Tongue (tissue), 2 donors: Measurements from ENCODE around the gene PWWP2A. TPM values are rescaled to one million over a fixed set of nuclear protein-coding genes. Genes with fewer than 3 reads are reported as not detected.
"Not testable (repeated sequence)": the region's sequence is repeated elsewhere in the genome, so short reads cannot be mapped to it uniquely, and the experiment has no call there.

Experiments
- DNase-seq: peaks from one replicate; pipeline ENCODE4 v3.0.0-alpha.2; 2015
- total RNA-seq: library from RNA; depleted of rRNA; stranded (reverse); fragments of >200 nt; gene quantifications from one replicate; pipeline ENCODE4 v1.2.3, GENCODE V29; 2014

The PWWP2A gene
- total RNA-seq, 1 donor from 2014 or later: 25.6 TPM

- no peak for DNase-seq
Measured at GRCh38 chr5:160076997-160077396, 42.3 kb downstream of the PWWP2A start.

GRCh38 chr5:160075073-160075472, 44.2 kb downstream of the PWWP2A start:
- DNase-seq: no peak

DNA sequence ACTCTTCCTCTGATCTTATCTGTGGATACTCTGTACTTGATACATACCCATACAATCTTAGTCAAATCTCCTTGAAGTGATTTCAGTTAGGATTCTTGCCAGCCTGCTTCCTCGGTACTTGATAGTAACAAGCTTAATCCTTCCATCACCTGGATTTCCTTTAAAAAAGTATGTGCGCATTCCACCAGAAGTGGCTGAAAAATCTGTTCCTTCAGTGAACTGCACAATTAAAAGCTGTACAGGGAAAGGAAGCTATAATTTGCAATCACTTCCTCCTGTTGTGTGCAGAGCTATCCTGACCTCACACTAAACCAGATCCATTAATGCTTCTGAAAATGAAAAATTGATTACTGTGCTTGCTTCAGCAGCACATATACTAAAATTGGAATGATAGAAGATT, 47.3 kb downstream of the PWWP2A start:
- DNase-seq: no peak

DNA sequence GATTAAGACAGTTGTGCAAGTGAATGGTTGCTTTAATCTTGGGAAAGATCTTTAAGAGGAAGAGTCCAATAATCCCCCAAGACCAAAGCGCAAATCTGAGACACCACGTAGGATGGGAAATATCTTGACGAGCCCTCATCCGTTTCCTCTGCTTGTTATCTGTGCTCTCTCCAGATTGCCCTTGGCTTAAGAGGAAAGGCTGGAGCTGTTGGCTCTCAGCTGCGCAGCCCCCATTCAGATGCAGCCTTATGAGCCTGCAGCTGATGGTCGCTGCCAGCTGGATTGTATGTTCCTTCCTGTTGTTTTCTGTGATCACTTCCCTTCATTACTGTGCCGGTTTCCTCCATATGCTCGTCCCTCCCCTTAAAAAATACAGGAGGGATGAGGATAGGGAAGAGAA, 47.7 kb downstream of the PWWP2A start:
- DNase-seq: peak; percentile 57

DNA sequence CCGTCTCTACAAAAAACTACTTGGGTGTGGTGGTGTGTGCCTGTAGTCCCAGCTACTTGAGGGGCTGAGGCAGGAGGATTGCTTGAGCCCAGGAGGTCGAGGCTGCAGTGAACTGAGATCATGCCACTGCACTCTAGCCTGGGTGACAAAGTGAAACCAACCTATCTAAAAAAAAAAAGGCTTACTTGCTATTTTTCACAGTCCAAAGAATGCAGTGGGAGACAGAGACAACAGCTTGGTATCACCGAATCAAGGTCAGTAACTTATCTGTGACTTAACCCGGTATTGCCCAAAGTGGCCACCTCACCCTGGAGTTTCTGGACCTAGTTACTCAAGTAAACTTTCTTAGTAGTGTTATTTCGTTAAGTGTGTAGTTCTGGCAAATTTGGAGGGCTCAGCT, 50.1 kb downstream of the PWWP2A start:
- DNase-seq: not testable (repeated sequence)

DNA sequence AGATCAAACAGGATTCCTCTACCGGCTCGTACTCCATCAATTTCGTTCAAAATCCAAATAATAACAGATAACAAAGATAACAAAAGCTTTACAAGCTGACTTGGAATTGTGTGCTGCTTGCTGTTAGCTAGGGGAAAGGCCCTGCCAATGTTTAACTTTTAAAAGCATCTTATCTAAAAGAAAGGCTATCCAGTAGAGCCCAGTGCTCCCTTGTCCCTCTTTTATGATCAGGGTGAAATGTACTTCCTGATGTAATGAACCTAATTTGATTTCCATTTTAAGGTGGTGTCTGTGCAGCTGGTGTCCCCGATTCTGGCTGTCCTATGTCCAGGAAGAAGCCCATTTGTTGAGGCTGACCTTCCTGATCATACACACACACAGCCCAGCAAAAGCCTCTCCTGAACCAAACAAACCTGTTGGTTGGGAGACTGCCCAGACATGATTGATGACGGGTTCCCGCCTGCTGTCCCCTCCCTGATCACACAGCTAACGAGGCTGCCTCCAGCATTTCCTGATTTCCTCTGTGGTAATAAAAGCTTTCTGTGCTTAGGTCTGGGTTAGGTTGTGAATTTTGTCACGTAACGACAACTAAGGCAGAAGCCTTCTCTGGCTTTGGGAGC, 54.1 kb downstream of the PWWP2A start:
- peak; percentile 43 for DNase-seq

GRCh38 chr5:160064417-160064810, 54.8 kb downstream of the PWWP2A start:
- no peak for DNase-seq

- DNase-seq: no peak
Measured at GRCh38 chr5:160061770-160062169, 57.5 kb downstream of the PWWP2A start.

DNA sequence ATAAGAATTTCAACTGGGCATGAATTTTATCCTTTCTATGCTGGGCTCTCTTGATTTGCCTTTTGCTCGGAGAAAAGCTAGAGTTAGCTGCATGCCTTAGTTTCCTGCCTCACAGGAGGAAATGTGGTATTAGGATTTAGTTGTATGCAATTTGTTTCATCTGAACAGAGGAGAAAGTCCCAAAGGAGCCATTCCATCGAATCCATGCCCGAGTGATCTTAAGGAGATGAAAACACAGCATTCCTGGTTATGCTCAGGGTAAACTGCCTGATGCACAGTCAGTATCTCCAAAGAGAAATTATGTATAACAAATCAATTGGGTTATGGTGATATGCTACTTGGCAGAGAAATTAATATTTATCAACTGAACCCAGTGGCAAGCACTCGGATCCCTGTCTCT, 59.2 kb downstream of the PWWP2A start:
- DNase-seq: no peak

- DNase-seq: no peak
Measured at GRCh38 chr5:160057256-160057655, 62.0 kb downstream of the PWWP2A start.

DNA sequence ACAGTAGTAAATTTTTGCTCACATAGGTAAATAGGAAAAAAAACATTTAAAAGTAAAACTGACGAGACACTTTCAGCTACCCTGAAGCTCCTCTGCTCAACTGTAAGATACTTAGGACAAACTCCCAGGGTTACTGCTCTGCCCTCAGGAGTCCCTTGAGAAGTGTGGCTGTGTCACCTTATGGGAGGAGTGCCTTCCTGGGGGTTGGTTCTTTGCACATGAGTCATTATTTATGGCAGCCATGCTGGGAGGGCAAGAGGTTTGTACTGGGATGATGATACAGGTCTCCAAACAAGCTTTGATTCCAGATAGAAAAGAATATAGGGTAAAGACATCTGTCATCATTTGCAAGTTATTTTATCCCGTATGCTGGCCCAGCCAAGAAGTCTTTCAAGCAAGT, 64.4 kb downstream of the PWWP2A start:
- DNase-seq: no peak

DNA sequence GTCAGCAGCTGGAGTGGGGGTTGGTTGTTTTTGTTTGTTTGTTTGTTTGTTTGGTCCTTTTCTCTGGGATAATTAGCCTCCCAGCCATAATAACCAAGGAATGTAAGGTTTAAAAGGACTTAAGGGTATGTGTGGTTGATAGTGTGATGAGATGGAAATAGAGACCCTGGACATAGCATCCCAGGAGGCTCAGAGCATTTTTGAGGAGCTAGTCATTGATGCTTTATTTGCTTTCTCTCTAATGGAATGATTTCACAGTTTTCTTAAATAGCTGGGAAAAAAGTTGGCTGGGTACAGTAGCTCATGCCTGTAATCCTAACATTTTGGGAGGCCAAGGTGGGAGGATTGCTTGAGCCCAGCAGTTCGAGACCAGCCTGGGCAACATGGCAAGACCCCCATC, 65.2 kb downstream of the PWWP2A start:
- DNase-seq: no peak

DNA sequence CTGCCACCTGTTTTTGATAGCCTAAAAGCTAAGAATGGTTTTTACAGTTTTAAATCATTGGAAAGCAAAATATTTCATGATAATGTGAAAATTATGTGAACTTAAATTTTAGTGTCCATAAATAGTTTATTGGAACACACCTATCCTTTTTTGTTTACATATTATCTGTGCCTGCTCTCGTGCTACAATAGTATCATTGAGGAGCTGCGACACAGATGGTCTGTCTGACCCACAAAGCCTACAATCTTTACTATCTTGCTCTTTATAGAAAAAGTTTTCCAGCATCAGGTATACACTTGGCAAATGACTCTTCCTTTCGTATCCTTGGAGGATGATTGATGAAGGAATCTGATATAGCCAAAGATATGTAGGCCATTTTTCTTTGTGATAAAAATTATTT, 70.2 kb downstream of the PWWP2A start:
- no peak for DNase-seq

DNA sequence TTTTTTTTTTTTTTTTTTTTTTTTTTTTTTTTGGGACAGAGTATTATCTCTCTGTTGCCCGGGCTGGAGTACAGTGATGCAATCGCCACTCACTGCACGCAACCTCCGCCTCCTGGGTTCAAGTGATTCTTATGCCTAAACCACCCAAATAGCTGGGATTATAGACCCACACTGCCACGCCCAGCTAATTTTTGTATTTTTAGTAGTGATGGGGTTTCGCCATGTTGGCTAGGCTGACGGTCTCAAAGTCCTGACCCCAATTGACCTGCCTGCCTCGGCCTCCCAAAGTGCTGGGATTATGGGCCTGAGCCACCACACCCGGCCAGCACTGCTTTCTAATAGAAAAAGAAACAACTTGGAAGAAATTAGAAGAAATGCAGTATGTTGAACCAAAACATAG, 71.1 kb downstream of the PWWP2A start:
- no peak for DNase-seq

DNA sequence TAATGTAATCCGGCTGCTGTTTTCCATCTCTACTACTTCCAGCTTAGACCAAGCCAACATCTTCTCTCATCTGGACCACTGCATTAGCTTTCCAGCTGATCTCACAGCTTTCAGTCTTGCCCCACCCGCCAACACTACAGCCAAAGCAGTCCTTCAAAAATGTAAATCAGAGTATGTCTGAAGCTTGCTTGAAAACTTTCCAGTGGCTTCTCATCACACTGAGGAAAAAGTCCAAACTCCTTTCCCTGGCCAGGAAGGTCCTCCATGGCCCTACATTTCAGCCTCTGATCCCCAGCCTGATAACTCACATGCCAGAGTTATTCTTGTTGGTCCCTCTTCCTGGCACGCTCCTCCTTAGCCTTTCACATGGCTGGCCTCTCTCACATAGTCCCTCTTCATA, 71.8 kb downstream of the PWWP2A start:
- DNase-seq: no peak

GRCh38 chr5:160044967-160045366, 74.3 kb downstream of the PWWP2A start:
- DNase-seq: no peak

DNA sequence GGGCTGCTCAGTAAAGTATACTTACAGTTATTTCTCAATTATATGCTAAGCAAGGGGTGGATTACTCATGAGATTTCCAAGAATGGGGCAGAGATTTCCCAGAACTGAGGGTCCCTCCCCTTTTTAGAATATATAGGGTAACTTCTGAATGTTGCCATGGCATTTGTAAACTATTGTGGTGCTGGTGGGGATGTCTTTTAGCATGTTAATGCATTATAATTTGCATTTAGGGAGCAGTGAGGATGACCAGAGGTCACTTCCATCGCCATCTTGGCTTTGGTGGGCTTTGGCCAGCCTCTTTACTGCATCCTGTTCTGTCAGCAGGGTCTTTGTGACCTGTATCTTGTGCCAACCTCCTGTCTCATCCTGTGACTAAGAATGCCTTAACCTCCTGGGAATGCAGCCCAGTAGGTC, 74.9 kb downstream of the PWWP2A start:
- no peak for DNase-seq

- no peak for DNase-seq
Measured at GRCh38 chr5:160042671-160043070, 76.6 kb downstream of the PWWP2A start.

Other genes starting within 250 kb of the PWWP2A start
- gene ADRA1B, start 203.0 kb downstream of the PWWP2A start, total RNA-seq: 0.51 TPM
- gene TTC1, start 110.3 kb downstream of the PWWP2A start, total RNA-seq: 42.2 TPM
- not detected for gene FABP6, start 110.1 kb upstream of the PWWP2A start, total RNA-seq
- gene CCNJL, start 193.1 kb upstream of the PWWP2A start, total RNA-seq: 8.3 TPM